GM23338 (cell line): ENCODE results near the gene SOAT1. TPM values are rescaled to one million over a fixed set of nuclear protein-coding genes. Genes with fewer than 3 reads are reported as not detected.

Source experiments
- ATAC-seq: fragments of 200-7000 bp; cut with Tn5 transposase; 3 replicates; pipeline ENCODE4 v1.9.1; 2020
- DNase-seq: peaks from one replicate; pipeline ENCODE4 v3.0.0-alpha.2; 2015; ENCODE audit warnings: low spot score
- H2AFZ ChIP-seq: fragments of 200-600 bp; sonication (generic); 2 replicates; pipeline ENCODE4 v1.8.0; 2016; ENCODE audit warnings: antibody characterized with exemption, mild to moderate bottlenecking, moderate library complexity
- H3F3A ChIP-seq: fragments of 200-600 bp; sonication (generic); replicated peaks from 2 replicates; pipeline ENCODE4 v1.8.0; 2017; ENCODE audit warnings: antibody characterized with exemption, mixed run types, low read depth
- H3K27ac ChIP-seq: fragments of 200-600 bp; sonication (generic); 2 replicates; pipeline ENCODE4 v1.6.1; 2016; ENCODE audit warnings: low read depth
- H3K27me3 ChIP-seq: fragments of 200-600 bp; sonication (generic); 2 replicates; pipeline ENCODE4 v1.8.0; 2016; ENCODE audit warnings: mild to moderate bottlenecking, mixed run types, moderate library complexity; ENCODE audit not compliant: insufficient read depth
- H3K36me3 ChIP-seq: fragments of 200-600 bp; sonication (generic); 2 replicates; pipeline ENCODE4 v1.8.0; 2016; ENCODE audit warnings: mild to moderate bottlenecking; ENCODE audit not compliant: insufficient read depth
- H3K4me1 ChIP-seq: fragments of 200-600 bp; sonication (generic); 2 replicates; pipeline ENCODE4 v1.8.0; 2016; ENCODE audit warnings: mild to moderate bottlenecking, moderate library complexity; ENCODE audit not compliant: insufficient read depth
- H3K4me2 ChIP-seq: fragments of 200-600 bp; sonication (generic); 2 replicates; pipeline ENCODE4 v1.7.1; 2017; ENCODE audit warnings: mixed run types
- H3K4me3 ChIP-seq: fragments of 200-600 bp; sonication (generic); 2 replicates; pipeline ENCODE4 v1.6.1; 2016; ENCODE audit warnings: mixed run types
- H3K79me2 ChIP-seq: fragments of 200-600 bp; sonication (generic); replicated peaks from 2 replicates; pipeline ENCODE4 v1.8.0; 2017; ENCODE audit warnings: mild to moderate bottlenecking; ENCODE audit not compliant: insufficient read depth
- H3K9me2 ChIP-seq: fragments of 200-600 bp; sonication (generic); 2 replicates; pipeline ENCODE4 v1.8.0; 2017; ENCODE audit not compliant: insufficient read depth
- H4K20me1 ChIP-seq: fragments of 200-600 bp; sonication (generic); replicated peaks from 2 replicates; pipeline ENCODE4 v1.8.0; 2017; ENCODE audit warnings: mild to moderate bottlenecking; ENCODE audit not compliant: insufficient read depth
- H3K27ac Mint-ChIP-seq: 2 replicates; pipeline ENCODE4 v1.8.0; 2020; ENCODE audit warnings: inconsistent platforms, mild to moderate bottlenecking, moderate library complexity, mixed read lengths
- H3K27me3 Mint-ChIP-seq: 3 replicates; pipeline ENCODE4 v1.8.0; 2022; ENCODE audit warnings: low read depth, mild to moderate bottlenecking, moderate library complexity, mixed read lengths, inconsistent platforms; ENCODE audit not compliant: insufficient read depth, poor library complexity
- H3K36me3 Mint-ChIP-seq: 3 replicates; pipeline ENCODE4 v1.8.0; 2021; ENCODE audit warnings: low read depth, mild to moderate bottlenecking, inconsistent platforms, moderate library complexity, mixed read lengths
- H3K4me1 Mint-ChIP-seq: 3 replicates; pipeline ENCODE4 v1.8.0; 2020; ENCODE audit warnings: mild to moderate bottlenecking, inconsistent platforms, mixed read lengths
- H3K4me3 Mint-ChIP-seq: 3 replicates; pipeline ENCODE4 v1.8.0; 2021; ENCODE audit warnings: moderate library complexity, mild to moderate bottlenecking, inconsistent platforms, mixed read lengths
- H3K9me3 Mint-ChIP-seq: 3 replicates; pipeline ENCODE4 v1.8.0; 2020; ENCODE audit warnings: moderate library complexity, mild to moderate bottlenecking, inconsistent platforms, mixed read lengths
- CREB1 ChIP-seq: fragments of 250-450 bp; sonication (Bioruptor Pico); IDR thresholded peaks from 2 replicates; pipeline ENCODE4 v1.5.0; 2020; ENCODE audit warnings: low read depth, mild to moderate bottlenecking, moderate library complexity
- EZH2 ChIP-seq: fragments of 200-600 bp; sonication (generic); IDR thresholded peaks from one replicate; pipeline ENCODE4 v1.8.0; 2017; ENCODE audit warnings: antibody characterized with exemption, mild to moderate bottlenecking, low read depth; ENCODE audit not compliant: unreplicated experiment
- EZH2phosphoT487 ChIP-seq: fragments of 200-600 bp; sonication (generic); IDR thresholded peaks from one replicate; pipeline ENCODE4 v1.8.1; 2018; ENCODE audit warnings: antibody characterized with exemption; ENCODE audit not compliant: unreplicated experiment
- JUNB ChIP-seq: IDR thresholded peaks from one replicate; pipeline ENCODE4 v1.6.1; 2016; ENCODE audit warnings: antibody characterized with exemption; ENCODE audit not compliant: unreplicated experiment
- NANOG ChIP-seq: IDR thresholded peaks from 2 replicates; pipeline ENCODE4 v1.6.1; 2016; ENCODE audit warnings: antibody characterized with exemption, borderline replicate concordance
- POLR2AphosphoS5 ChIP-seq: IDR thresholded peaks from 2 replicates; pipeline ENCODE4 v1.6.1; 2016; ENCODE audit warnings: antibody characterized with exemption, low read depth
- STAT1 ChIP-seq: IDR thresholded peaks from one replicate; pipeline ENCODE4 v1.6.1; 2016; ENCODE audit warnings: antibody characterized with exemption; ENCODE audit not compliant: unreplicated experiment
- ZNF114 ChIP-seq: fragments of 250-450 bp; sonication (Bioruptor Pico); IDR thresholded peaks from 2 replicates; pipeline ENCODE4 v1.5.0; 2020; ENCODE audit warnings: mild to moderate bottlenecking, moderate library complexity
- ZNF331 ChIP-seq: fragments of 250-450 bp; sonication (Bioruptor Pico); IDR thresholded peaks from 2 replicates; pipeline ENCODE4 v1.5.0; 2020; ENCODE audit warnings: low read depth, mild to moderate bottlenecking, moderate library complexity
- polyA plus RNA-seq: library from polyadenylated mRNA; unstranded; fragments of >200 nt; fragmentation: Nextera tagmentation; extraction: Ambion mirVana; gene quantifications from 2 replicates; pipeline ENCODE4 v1.2.1, GENCODE V29; 2016
- total RNA-seq: library from RNA; depleted of rRNA; stranded (reverse); fragments of >200 nt; shearing (Covaris generic); gene quantifications from 2 replicates; pipeline ENCODE4 v1.2.3, GENCODE V29; 2014
- TF ChIP-seq, protein P1 (sequence below): IDR thresholded peaks from one replicate; pipeline ENCODE4 v1.6.1; 2018; ENCODE audit warnings: antibody characterized with exemption; ENCODE audit not compliant: unreplicated experiment
- TF ChIP-seq, protein P2 (sequence below), 2 experiments: fragments of 200-600 bp in 1 of 2; sonication (generic) in 1 of 2; conservative IDR thresholded peaks; 2 replicates each; pipeline versions ENCODE4 v1.5.1 to v1.6.1; 2016 to 2017; ENCODE audit warnings: antibody characterized with exemption in 2 of 2, low read depth in 2 of 2, mild to moderate bottlenecking in 2 of 2, moderate library complexity in 1 of 2
- TF ChIP-seq, protein P3 (sequence below): fragments of 250-450 bp; sonication (Bioruptor Pico); IDR thresholded peaks from 2 replicates; pipeline ENCODE4 v1.5.0; 2020; ENCODE audit warnings: mild to moderate bottlenecking, moderate library complexity
- TF ChIP-seq, protein P4 (sequence below): IDR thresholded peaks from 2 replicates; pipeline ENCODE4 v1.6.1; 2016; ENCODE audit warnings: antibody characterized with exemption

SOAT1 gene
- total and polyA plus RNA-seq, 2 experiments from 2014 or later: 1.3 to 2.6 TPM

DNA sequence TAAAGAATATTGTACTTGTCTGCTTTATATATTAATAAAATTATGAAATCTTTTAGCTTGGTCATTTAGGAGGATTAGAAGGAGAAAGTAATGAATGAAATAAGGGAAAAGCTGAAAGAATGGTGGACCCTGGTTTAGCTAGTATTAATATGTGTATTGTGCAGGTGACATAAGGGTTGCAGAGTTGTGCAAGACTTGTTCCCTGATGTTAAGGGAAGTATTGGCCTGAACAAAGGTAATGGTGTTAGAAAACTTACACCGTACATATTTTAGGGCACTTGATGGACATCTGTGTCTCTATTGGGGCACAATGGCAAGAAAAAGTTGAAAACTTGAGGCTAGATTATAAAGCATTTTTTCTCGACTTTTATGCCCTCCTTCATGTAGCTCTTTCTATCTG is 32.2 kb downstream of the SOAT1 start:
- Histone ChIP-seq H4K20me1 (no peaks in the 10 kb centered on the region), H3K79me2 (no peaks in the 10 kb centered on the region), H3K27ac (no peak overlapping the region), H3K9me2 (no peaks in the 10 kb centered on the region), H3K4me1 (peaks cover under 1% of the 10 kb centered on the region; the same call in 1 of the 2 replicates), H3K36me3 (no peaks in the 10 kb centered on the region), H3K4me2 (no peak overlapping the region), H3K27me3 (no peaks in the 10 kb centered on the region), H2AFZ (no peak overlapping the region), H3K4me3 (no peak overlapping the region), H3F3A (no peaks in the 10 kb centered on the region)
- H3K4me3 Mint-ChIP-seq: no peak overlapping the region
- H3K4me1 Mint-ChIP-seq: no peaks in the 10 kb centered on the region; the same call in 2 of the 3 replicates
- no peak for ATAC-seq
- no peak overlapping the region for H3K27ac Mint-ChIP-seq
- no peak for DNase-seq
- H3K27me3 Mint-ChIP-seq: no peaks in the 10 kb centered on the region
- 0 out of 3 replicates have a peak, but pooled peaks cover 4% of the 10 kb centered on the region for H3K9me3 Mint-ChIP-seq
- TF ChIP-seq, protein P1, sequence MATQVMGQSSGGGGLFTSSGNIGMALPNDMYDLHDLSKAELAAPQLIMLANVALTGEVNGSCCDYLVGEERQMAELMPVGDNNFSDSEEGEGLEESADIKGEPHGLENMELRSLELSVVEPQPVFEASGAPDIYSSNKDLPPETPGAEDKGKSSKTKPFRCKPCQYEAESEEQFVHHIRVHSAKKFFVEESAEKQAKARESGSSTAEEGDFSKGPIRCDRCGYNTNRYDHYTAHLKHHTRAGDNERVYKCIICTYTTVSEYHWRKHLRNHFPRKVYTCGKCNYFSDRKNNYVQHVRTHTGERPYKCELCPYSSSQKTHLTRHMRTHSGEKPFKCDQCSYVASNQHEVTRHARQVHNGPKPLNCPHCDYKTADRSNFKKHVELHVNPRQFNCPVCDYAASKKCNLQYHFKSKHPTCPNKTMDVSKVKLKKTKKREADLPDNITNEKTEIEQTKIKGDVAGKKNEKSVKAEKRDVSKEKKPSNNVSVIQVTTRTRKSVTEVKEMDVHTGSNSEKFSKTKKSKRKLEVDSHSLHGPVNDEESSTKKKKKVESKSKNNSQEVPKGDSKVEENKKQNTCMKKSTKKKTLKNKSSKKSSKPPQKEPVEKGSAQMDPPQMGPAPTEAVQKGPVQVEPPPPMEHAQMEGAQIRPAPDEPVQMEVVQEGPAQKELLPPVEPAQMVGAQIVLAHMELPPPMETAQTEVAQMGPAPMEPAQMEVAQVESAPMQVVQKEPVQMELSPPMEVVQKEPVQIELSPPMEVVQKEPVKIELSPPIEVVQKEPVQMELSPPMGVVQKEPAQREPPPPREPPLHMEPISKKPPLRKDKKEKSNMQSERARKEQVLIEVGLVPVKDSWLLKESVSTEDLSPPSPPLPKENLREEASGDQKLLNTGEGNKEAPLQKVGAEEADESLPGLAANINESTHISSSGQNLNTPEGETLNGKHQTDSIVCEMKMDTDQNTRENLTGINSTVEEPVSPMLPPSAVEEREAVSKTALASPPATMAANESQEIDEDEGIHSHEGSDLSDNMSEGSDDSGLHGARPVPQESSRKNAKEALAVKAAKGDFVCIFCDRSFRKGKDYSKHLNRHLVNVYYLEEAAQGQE: no peak
- TF ChIP-seq JUNB: no peak
- TF ChIP-seq POLR2AphosphoS5: no peak
- no peak for TF ChIP-seq NANOG
- TF ChIP-seq, protein P2, sequence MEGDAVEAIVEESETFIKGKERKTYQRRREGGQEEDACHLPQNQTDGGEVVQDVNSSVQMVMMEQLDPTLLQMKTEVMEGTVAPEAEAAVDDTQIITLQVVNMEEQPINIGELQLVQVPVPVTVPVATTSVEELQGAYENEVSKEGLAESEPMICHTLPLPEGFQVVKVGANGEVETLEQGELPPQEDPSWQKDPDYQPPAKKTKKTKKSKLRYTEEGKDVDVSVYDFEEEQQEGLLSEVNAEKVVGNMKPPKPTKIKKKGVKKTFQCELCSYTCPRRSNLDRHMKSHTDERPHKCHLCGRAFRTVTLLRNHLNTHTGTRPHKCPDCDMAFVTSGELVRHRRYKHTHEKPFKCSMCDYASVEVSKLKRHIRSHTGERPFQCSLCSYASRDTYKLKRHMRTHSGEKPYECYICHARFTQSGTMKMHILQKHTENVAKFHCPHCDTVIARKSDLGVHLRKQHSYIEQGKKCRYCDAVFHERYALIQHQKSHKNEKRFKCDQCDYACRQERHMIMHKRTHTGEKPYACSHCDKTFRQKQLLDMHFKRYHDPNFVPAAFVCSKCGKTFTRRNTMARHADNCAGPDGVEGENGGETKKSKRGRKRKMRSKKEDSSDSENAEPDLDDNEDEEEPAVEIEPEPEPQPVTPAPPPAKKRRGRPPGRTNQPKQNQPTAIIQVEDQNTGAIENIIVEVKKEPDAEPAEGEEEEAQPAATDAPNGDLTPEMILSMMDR (conservative IDR thresholded peaks at IDR 0.05; ENCODE audit: low read depth in 2 of 2): no peak
- no peak for TF ChIP-seq EZH2phosphoT487
- no peak for TF ChIP-seq STAT1
- TF ChIP-seq EZH2: no peak
- TF ChIP-seq ZNF114 (CRISPR knock-in tag): no peak
- TF ChIP-seq, protein P3, sequence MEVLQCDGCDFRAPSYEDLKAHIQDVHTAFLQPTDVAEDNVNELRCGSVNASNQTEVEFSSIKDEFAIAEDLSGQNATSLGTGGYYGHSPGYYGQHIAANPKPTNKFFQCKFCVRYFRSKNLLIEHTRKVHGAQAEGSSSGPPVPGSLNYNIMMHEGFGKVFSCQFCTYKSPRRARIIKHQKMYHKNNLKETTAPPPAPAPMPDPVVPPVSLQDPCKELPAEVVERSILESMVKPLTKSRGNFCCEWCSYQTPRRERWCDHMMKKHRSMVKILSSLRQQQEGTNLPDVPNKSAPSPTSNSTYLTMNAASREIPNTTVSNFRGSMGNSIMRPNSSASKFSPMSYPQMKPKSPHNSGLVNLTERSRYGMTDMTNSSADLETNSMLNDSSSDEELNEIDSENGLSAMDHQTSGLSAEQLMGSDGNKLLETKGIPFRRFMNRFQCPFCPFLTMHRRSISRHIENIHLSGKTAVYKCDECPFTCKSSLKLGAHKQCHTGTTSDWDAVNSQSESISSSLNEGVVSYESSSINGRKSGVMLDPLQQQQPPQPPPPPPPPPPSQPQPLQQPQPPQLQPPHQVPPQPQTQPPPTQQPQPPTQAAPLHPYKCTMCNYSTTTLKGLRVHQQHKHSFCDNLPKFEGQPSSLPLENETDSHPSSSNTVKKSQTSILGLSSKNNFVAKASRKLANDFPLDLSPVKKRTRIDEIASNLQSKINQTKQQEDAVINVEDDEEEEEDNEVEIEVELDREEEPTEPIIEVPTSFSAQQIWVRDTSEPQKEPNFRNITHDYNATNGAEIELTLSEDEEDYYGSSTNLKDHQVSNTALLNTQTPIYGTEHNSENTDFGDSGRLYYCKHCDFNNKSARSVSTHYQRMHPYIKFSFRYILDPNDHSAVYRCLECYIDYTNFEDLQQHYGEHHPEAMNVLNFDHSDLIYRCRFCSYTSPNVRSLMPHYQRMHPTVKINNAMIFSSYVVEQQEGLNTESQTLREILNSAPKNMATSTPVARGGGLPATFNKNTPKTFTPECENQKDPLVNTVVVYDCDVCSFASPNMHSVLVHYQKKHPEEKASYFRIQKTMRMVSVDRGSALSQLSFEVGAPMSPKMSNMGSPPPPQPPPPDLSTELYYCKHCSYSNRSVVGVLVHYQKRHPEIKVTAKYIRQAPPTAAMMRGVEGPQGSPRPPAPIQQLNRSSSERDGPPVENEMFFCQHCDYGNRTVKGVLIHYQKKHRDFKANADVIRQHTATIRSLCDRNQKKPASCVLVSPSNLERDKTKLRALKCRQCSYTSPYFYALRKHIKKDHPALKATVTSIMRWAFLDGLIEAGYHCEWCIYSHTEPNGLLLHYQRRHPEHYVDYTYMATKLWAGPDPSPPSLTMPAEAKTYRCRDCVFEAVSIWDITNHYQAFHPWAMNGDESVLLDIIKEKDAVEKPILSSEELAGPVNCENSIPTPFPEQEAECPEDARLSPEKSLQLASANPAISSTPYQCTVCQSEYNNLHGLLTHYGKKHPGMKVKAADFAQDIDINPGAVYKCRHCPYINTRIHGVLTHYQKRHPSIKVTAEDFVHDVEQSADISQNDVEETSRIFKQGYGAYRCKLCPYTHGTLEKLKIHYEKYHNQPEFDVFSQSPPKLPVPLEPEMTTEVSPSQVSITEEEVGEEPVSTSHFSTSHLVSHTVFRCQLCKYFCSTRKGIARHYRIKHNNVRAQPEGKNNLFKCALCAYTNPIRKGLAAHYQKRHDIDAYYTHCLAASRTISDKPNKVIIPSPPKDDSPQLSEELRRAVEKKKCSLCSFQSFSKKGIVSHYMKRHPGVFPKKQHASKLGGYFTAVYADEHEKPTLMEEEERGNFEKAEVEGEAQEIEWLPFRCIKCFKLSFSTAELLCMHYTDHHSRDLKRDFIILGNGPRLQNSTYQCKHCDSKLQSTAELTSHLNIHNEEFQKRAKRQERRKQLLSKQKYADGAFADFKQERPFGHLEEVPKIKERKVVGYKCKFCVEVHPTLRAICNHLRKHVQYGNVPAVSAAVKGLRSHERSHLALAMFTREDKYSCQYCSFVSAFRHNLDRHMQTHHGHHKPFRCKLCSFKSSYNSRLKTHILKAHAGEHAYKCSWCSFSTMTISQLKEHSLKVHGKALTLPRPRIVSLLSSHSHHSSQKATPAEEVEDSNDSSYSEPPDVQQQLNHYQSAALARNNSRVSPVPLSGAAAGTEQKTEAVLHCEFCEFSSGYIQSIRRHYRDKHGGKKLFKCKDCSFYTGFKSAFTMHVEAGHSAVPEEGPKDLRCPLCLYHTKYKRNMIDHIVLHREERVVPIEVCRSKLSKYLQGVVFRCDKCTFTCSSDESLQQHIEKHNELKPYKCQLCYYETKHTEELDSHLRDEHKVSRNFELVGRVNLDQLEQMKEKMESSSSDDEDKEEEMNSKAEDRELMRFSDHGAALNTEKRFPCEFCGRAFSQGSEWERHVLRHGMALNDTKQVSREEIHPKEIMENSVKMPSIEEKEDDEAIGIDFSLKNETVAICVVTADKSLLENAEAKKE (CRISPR knock-in tag): no peak
- no peak for TF ChIP-seq CREB1
- no peak for TF ChIP-seq ZNF331 (CRISPR knock-in tag)
- TF ChIP-seq, protein P4, sequence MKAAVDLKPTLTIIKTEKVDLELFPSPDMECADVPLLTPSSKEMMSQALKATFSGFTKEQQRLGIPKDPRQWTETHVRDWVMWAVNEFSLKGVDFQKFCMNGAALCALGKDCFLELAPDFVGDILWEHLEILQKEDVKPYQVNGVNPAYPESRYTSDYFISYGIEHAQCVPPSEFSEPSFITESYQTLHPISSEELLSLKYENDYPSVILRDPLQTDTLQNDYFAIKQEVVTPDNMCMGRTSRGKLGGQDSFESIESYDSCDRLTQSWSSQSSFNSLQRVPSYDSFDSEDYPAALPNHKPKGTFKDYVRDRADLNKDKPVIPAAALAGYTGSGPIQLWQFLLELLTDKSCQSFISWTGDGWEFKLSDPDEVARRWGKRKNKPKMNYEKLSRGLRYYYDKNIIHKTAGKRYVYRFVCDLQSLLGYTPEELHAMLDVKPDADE: no peak
- no peaks in the 10 kb centered on the region; the same call in 2 of the 3 replicates for H3K36me3 Mint-ChIP-seq
